C4-2B (cell line): Measurements from ENCODE around the gene HIGD1C.
"Not testable (repeated sequence)": the region's sequence is repeated elsewhere in the genome, so short reads cannot be mapped to it uniquely, and the experiment has no call there.

Experiments
- ZFX ChIP-seq: fragments of 450-650 bp; IDR thresholded peaks from 2 replicates; pipeline ENCODE4 v1.6.1; 2017
- TF ChIP-seq, protein P1 (sequence below): fragments of 450-650 bp; conservative IDR thresholded peaks from 2 replicates; pipeline ENCODE4 v1.5.1; 2017; ENCODE audit warnings: mild to moderate bottlenecking

- TF ChIP-seq, protein P1, sequence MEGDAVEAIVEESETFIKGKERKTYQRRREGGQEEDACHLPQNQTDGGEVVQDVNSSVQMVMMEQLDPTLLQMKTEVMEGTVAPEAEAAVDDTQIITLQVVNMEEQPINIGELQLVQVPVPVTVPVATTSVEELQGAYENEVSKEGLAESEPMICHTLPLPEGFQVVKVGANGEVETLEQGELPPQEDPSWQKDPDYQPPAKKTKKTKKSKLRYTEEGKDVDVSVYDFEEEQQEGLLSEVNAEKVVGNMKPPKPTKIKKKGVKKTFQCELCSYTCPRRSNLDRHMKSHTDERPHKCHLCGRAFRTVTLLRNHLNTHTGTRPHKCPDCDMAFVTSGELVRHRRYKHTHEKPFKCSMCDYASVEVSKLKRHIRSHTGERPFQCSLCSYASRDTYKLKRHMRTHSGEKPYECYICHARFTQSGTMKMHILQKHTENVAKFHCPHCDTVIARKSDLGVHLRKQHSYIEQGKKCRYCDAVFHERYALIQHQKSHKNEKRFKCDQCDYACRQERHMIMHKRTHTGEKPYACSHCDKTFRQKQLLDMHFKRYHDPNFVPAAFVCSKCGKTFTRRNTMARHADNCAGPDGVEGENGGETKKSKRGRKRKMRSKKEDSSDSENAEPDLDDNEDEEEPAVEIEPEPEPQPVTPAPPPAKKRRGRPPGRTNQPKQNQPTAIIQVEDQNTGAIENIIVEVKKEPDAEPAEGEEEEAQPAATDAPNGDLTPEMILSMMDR: not testable (repeated sequence)
- TF ChIP-seq ZFX: not testable (repeated sequence)
Measured at GRCh38 chr12:50930477-50930876, 21.9 kb upstream of the HIGD1C start.
